Thyroid gland (tissue), 4 donors: ENCODE results near the gene TMEM154.

ENCODE experiments used
- CTCF ChIP-seq, 6 experiments: fragments of 200-600 bp in 3 of 6; fragments of 450-650 bp in 3 of 6; sonication (generic) in 3 of 6; IDR thresholded peaks; one replicate each; pipeline ENCODE4 v1.5.1; 2016 to 2019; ENCODE audit warnings: antibody characterized with exemption in 6 of 6, mild to moderate bottlenecking in 2 of 6, inconsistent platforms in 1 of 6, moderate library complexity in 1 of 6
- POLR2A ChIP-seq, 2 donors: fragments of 450-650 bp; IDR thresholded peaks; one replicate each; pipeline ENCODE4 v1.6.1; 2017; ENCODE audit warnings: antibody characterized with exemption in 2 of 2, mild to moderate bottlenecking in 2 of 2, moderate library complexity in 1 of 2

GRCh38 chr4:152629908-152630307 lies 49.9 kb downstream of the TMEM154 start:
- TF ChIP-seq CTCF (IDR thresholded peaks at IDR 0.05) (no peak), POLR2A (IDR thresholded peaks at IDR 0.05) (no peak)
